GM19397 (cell line): ENCODE results near the gene FNDC7.
"Not testable (repeated sequence)": the region's sequence is repeated elsewhere in the genome, so short reads cannot be mapped to it uniquely, and the experiment has no call there.

Experiments used
- ATAC-seq: cut with Tn5 transposase; IDR thresholded peaks from one replicate; pipeline ENCODE4 v1.9.1; 2021; ENCODE audit warnings: mild to moderate bottlenecking, moderate library complexity; ENCODE audit not compliant: unreplicated experiment

Gene FNDC7

DNA sequence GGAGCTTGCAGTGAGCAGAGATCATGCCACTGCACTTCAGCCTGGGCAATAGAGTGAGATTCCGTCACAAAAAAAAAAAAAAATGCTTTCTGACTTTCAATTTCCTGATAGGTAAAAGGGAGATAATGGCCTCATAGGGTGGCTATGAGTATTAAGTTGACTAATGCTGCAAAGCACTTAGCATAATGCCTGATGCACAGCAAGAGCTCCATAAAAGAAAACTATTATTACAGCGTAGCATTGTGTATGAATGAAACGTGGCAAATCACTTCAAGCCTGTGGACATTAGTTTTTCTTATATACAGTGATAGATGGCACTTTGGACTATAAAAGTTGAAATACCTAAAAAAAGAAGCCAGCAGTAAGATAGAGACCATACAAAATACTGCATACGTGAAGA lies 16.8 kb downstream of the FNDC7 start:
- ATAC-seq: no peak

DNA sequence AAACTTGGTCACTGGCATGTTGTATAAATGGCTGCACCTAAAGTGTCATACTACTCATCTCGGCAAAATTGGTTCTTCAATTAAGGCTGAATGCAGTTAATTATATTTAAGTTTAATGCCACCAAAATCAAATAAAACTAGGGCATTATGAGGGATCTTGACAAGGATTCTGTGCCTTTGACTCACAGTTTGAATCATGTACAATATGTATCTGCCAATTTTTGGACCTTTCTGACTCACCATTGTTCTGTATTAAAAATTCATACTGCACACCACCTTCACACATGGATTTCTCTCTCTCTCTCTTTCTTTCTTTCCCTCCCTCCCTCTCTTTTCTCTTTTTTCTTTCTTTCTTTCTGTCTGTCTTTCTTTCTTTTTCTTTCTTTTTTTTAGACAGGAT lies 19.7 kb downstream of the FNDC7 start:
- no peak for ATAC-seq

DNA sequence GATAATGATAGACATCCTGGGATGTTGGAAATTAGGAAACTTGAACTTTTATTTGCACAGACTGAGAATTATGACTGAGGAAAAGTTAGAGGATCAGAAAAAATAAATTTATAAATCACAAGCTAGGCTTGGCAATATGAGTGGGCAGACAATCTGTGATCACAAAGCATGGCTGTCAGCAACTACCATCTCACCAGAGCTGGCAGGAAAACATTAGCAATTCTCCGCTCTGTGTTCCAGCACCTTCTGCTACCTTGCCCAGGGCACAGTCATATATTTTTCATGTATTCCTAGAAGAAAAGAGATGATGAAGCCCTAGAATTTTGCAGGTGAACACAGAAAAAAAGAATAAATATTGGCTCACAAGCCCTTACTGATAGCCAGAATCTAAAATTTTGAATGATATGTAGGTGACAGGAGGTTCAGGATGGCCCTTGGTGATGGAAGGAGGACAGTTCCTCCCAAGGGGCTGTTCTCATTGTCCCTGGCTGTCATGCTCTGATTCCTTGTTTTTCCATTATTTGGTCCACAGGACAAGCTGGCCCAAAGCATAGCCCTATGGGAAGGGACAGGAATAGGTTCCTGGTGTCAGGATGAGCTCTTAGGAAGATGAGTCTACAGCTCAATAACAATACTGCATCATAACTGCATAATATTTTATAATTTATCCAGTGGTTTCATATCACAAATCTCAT lies 21.6 kb downstream of the FNDC7 start:
- ATAC-seq: no peak

DNA sequence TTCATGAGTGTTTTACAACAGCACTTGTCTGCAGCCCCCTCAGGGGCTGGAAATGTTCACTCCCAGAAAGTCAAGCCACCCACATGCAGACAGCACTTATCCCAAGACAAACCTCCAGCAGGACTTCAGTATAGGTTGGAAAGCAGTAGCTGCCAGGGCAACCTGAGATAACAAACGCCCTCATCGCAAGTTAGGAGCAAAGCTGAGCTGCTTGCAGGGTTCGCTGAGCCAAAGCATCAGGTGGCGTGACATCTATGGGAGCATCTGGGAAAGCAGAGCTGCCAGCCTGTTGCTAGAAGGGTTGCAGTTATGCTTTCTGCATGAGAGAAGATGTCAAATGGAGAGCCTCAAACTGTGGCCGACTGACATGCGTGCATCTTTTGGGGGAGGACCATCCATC lies 29.5 kb downstream of the FNDC7 start:
- no peak for ATAC-seq

DNA sequence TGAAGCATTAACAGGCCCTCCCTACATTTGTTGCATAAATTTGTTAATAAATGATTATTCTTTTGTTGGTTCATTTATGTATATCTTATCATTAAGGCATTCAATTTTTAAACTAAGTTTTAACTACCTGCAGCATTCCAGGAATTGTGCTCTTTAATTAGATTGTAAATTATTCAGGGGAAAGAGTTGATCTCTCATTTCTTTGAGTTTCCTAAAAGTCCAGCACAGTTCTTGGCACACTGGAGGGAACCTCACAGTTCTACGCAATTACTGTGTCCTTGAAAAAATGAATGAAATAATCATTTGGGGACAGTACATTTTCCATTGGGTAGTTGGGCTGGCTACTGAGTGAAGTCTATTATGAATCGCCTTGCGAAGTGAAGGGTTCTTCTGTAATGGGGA lies 33.3 kb downstream of the FNDC7 start:
- no peak for ATAC-seq

DNA sequence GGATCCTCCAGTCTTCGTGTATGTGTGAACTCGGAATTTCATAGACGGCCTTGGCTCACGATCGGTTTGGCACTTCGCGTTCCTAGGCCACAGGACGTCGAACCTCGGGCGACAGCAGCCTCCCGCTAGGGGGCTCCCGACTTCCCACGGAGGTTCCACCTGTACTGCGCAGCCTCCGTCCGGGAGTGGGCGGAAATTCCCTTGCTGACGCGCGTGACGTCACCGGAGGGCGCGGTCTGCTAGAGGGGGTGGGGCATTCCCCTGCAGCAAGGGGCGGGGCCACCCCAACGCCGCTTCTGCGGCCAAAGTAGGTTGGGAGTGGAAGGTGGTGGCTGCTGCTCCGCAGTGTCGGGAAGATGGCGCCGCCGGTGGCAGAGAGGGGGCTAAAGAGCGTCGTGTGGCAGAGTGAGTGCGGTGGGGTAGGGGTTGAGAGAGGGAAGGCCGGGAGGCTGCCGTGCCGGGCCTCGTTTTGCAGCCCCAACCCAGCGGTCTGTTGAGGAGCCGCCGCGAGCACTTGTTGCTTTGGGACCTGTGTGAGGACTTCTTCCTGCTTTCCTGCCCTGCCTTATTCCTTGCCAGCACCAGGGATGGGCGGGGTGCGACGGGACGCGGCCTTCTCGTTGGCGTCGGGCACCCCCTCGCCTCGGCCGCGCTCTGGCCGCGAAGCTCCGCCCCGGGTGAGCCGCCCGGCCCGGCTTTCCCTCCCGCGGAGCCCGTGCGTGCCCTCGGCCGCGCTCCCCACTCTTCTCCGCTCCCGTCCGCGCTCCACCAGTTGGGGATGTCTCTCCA lies 33.9 kb downstream of the FNDC7 start, which contains the start of gene STXBP3:
Gene STXBP3, plus strand, starts transcription at position 293 of the 789 bp plus-strand sequence. Its CDS starts 64 bp downstream, at position 357.
- peak; percentile 91 for ATAC-seq

DNA sequence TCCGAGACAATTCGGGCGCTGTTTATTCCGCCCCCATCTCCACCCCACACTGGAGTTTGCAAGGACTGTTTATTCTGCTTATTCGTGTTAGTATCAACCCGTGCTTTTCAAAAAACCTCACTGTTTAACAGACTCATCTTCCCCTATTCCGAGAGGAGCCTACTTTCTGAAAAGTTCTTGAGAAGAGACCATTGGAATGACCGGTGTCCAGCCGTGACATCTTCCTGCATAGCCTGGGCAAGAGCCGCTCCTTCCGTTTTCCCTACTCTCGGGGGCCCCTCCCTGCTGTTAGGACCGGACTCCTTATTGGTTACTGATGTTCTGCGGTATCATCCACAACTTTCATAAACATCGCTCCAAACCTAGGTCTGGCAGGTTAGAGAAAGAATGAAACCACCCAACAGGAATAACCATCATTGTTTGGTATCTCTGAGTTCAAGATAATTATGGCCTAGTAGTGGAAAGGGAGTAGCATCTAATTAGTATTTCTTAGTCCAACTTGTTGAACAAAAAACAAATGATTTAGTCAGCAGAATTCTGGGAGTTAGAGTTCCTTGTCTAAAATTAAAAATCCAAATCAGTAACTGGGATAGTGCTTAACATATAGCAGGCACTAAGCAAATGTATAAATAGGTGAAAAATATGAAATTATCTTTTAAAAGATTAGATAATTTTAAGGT lies 34.6 kb downstream of the FNDC7 start:
- ATAC-seq: peak; percentile 18

DNA sequence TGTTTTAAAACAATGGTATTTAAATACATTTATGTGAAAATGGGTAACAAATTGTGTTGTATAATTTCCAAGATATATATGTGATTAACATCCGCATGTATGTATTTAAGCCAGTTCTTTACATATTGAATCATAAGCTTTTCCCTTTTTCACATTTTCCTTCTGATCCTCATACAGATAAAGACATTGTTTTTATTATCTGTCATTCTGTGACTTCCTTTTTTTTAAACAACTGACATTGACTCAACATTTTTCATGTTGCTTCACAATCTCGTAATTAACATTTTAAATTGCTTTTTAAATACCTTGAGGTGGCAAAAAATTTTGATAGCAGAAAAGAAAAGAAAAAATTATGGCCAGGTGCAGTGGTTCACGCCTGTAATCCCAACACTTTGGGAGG lies 35.2 kb downstream of the FNDC7 start:
- ATAC-seq: no peak

DNA sequence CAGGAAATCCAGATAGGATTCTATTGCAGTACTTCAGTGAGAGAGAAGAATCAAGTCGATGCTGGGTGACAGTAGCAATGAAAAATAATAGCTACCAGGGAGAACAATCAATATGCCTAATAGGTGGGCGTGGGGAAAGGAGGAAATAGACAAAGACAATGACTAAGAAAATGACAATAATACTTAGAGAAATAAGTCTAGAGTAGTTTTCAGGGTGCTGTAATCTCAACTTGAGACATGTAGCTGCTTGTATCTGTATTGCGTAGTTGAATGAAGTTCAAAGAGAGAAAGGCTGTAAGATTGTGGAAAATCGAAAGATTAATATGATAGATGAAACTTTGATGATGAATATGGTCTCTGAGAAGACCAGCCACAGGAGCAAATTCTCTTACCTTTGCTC lies 36.4 kb downstream of the FNDC7 start:
- ATAC-seq: no peak

DNA sequence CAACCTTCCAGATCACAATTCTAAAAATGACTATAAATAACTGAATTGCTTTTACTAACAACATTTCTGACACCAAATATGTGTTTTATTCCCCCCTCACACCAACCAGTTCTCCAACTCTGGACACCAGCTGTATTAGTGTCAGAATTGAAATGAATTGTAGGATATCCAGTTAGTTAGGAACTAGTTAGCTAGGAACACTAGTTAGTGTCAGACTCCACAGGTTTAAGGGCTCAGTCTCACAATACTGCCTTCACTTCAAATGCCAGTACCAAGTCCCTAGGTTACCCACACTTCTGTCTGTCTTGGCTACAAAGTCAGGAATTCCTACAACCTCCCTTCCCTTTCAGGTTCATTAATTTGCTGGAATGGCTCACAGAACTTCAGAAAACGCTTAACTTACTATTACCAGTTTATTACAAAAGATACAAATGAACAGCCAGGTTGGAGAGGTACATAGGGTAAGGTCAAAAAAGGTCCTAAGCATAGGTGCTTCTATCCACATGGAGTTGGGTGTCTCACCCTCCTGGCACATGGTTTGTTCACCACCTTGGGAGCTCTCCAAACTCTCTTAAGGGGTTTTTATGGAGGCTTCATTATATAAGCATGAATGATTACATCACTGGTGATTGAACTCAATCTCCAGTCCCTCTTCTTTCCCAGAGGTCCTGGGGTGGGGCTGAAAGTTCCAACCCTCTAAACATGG lies 37.9 kb downstream of the FNDC7 start:
- ATAC-seq: no peak

DNA sequence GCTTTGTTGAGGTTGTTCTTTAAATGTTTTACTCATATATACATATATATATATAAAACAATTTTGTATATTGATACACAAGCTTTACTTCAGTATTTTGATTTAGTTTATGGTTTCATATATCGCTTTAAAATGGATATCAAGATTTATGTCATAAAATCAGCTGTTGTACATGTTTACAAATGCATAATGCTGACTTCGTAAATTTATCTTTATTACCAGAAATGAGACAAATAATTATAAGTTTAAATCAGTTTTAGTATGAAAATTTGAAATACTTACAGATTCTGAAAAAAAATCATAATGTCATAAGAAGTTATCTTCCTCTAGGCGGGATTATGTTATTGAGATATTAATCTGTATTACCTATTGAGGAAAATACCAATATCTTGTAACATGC lies 40.7 kb downstream of the FNDC7 start:
- ATAC-seq: no peak

DNA sequence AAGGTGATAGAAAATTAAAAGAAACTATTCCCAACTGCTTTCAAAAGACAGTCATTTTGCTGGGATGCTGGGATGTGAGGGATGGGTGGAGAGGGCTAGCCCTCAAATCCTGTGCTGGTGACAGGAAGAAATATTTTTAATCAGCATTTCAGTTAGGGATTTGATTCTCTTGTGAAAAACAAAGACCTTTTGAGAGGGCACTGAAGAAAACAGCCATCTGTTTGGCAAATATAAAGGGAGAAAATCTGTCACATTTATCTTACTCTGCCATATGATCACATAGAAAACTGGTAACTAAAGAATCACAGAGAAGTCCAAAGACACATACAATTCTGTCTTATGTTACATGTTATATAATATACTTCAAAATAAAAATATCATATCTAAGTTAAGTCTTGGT lies 46.1 kb downstream of the FNDC7 start:
- ATAC-seq: no peak

DNA sequence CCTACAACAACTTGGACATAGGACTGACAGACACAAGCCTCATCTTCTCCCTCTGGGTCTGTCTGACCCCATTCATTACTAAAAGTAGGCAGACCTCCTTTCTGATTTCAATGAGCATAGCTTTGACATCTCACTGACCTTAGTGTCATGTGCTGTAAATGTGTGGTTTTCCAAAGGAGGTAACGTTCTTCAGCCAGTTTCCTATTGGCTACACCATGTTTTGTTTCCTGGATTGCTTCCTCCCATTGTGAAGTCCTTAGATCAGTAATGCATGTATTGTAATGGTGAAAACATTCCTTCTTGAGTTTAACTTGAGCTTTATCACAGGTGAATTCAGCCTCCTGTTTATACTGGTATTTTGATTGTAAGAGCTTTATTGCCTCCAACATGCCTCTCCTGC lies 54.4 kb downstream of the FNDC7 start:
- no peak for ATAC-seq

DNA sequence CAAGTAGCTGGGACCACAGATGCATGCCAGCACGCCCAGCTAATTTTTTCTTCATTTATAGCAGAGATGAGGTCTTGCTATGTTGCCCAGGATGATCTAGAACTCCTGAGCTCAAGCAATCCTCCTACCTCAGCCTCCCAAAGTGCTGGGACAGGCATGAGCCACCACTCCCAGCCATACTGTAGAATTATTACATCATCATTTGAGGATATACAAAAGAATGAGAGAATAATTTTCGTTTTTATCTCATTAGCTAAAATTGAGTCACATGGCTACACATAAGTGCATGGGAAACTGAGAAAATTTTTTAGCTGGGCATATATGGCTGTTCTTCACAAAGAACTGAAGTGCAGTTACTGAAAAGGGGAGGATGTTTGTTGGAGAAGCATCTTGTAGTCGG lies 55.0 kb downstream of the FNDC7 start:
- no peak for ATAC-seq

DNA sequence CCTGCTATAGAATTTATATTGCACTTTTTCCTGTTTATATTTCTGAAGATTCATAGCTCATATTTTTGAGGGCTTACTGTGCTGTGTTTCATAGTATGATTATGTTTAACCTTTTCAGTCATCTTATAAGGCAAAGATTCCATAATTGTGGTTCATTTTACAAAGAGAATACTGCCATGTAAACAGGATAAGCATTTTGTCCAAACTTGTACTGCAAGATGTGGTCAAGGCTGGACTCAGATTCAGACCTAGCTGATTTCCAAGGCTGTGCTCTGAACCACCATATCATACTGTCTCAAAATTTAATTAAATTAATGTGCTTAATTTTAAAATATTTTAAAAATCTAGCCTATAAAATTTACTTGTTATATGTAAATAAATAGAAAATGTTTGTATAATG lies 65.1 kb downstream of the FNDC7 start:
- ATAC-seq: no peak

DNA sequence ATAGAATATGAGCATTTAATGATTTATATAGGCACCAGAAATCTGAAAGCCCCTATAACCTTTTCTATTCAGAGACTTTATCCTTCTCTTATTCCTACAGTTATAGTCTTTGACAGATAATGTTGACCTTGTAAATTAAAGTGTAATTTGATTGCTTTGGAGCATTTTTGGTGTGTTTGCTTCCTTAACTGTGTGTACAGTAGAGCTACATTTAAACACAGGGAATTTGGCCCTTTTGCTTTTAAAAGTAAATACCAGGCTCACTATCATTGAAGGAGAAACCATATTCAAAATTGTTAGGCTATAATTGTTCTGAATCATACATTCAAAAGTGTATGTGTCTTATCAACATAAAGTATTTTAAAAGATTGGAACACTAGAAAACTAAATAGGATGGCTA lies 66.7 kb downstream of the FNDC7 start:
- ATAC-seq: no peak

DNA sequence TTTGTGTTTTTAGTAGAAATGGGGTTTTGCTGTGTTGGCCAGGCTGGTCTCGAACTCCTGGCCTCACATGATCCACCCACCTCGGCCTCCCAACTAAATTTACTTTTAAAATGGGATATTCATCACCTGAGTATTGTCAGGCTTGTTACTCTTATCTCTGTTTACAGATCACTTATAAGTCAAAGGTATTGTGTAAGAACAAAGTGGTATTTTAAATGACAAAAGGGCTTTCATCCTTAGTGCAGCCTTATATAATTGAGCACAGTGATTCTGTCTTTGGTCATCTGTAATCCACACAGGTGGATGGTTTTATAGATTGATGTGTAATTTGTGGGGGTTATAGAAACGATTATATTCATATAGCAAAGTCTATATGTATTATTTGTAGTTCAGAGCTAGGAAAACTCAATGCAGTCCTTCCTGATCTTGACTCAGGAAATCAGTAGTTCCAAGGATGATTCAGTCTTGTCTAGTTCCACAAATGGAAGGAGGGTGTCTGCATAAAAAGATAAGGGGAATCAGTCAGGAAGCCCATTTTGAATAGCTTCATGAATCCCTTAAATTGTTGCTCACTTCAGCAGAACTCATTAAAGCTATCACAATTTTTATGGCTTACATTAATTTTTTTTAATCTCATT lies 68.3 kb downstream of the FNDC7 start:
- ATAC-seq: no peak

DNA sequence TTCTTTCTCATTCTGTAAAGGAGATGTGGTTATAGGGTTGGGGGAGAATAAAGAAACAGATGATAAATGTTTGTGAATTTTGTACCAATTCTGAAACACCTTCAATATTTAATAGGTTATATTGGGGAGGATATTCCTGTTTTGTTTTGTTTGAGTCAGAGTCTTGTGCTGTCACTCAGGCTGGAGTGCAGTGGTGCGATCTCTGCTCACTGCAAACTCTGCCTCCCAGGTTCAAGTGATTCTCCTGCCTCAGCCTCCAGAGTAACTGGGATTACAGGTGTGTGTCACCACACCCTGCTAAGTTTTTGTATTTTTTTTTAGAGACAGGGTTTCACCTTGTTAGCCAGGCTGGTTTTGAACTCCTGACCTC lies 68.9 kb downstream of the FNDC7 start:
- ATAC-seq: not testable (repeated sequence)

DNA sequence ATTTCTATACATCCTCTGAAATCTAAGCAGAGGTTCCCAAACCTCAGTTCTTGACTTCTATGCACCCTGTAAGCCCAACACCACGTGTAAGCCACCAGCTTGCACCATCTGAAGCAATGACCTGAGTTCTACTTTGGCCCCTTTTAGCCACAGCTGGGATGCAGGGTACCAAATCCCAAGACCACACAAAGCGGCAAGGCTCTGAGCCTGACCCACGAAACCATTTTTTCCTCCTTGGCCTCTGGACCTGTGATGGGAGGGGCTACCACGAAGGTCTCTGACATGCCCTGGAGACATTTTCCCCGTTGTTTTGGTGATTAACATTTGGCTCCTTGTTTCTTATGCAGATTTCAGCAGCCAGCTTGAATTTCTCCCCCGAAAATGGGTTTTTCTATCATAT lies 72.6 kb downstream of the FNDC7 start:
- no peak for ATAC-seq

DNA sequence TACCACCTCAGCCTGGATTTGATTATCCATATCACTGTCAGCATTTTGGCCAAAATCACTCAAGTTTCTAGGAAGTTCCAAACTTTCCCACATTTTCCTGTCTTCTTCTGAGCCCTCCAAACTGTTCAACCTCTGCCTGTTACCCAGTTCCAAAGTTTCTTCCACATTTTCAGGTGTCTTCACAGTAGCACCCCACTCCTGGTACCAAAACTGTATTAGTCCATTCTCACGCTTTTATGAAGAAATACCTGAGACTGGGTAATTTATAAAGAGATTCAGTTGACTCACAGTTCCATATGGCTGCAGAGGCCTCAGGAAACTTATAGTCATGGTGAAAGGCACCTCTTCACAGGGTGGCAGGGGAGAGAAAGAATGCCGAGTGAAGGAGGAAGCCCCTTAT lies 73.2 kb downstream of the FNDC7 start:
- no peak for ATAC-seq

DNA sequence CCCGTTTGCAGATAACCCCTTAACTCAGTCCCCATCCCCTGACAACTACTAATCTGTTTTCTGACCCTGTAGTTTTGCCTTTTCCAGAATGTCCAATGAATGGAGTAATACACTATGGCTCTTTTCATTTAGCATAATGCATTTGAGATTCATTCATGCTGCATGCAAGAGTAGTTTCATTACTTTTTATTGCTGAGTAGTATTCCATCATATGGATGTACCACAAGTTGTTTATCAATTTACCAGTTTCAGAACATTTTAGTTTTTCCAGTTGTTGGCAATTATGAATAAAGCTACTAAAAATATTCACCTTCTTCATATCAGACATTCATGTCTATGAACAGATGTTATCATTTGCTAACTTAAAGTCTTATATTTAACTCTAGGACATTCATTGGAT lies 79.1 kb downstream of the FNDC7 start:
- ATAC-seq: no peak
